IPS-NIHi11 (cell line): ENCODE measurements around the gene KLHL41.
"Not testable (repeated sequence)": the region's sequence is repeated elsewhere in the genome, so short reads cannot be mapped to it uniquely, and the experiment has no call there.

Experiments
- DNase-seq: peaks from one replicate; pipeline ENCODE4 v3.0.0; 2012; ENCODE audit warnings: mixed read lengths, low spot score

The KLHL41 gene

DNA sequence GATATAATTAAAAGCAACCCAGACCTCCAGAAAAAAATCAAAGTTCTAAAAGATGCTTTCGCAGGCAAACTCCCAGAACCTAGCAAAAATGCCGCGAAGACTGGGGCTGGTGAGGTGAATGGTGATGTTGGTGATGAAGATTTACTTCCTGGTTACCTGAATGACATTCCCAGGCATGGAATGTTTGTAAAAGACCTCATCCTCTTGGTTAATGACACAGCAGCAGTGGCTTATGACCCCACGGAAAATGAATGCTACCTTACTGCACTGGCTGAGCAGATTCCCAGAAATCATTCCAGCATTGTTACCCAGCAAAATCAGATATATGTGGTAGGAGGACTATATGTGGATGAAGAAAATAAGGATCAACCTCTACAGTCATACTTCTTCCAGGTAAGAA, 994 bp downstream of the KLHL41 start:
- no peak for DNase-seq

DNA sequence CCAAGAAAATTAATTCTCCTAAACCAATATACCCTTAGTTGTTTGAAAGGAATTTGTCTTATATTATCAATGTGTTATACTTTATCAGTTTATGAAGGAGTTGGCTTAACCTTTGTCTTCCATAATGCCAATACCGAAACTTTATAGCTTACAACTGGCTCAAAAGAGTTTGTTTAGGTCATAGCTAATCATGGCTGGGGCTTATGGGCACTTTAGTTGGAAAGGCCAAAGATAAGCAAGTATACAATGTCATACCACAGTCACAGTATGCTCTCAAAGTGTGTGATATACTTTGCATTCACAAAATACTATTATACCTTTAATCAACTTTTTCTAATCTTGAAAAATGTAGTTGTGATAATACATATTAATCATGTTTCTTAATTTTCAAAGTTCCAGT, 2.3 kb downstream of the KLHL41 start:
- no peak for DNase-seq

DNA sequence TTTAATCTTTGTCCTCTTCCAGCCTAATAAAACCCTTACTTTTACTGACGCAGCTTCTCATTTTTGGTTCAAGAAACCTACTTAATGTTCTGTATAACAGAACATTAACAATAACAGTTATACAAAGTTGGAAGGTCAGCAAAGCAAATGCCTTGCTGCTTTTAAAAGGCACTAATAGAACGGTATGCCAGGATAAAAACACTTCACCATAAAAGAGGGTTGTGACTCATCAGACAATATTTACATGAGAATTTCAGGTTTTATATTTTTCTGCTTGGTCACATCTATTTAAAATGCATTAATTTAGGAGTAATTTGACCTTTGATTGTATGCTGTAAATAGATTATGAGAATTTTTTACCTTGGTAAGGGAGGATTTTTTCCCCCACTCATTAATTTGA, 3.0 kb downstream of the KLHL41 start:
- no peak for DNase-seq

DNA sequence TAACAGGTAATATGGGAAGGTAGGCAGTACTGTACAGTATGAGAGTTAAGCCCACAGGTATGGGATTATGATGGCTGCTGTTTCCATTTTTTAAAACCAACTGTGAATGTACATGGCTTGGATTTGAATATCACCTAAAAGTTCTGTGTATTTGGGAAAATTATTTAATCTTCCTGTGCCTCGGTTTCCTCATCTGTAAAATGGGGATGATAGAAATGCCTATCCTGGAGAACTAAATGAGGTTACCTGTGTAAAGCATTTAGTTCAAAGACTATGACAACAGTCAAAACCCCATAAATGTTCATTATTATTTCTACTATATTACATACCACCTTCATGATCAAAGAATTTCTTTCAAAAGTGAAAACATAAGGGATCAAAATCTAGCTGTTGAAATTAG, 3.6 kb downstream of the KLHL41 start:
- DNase-seq = no peak

DNA sequence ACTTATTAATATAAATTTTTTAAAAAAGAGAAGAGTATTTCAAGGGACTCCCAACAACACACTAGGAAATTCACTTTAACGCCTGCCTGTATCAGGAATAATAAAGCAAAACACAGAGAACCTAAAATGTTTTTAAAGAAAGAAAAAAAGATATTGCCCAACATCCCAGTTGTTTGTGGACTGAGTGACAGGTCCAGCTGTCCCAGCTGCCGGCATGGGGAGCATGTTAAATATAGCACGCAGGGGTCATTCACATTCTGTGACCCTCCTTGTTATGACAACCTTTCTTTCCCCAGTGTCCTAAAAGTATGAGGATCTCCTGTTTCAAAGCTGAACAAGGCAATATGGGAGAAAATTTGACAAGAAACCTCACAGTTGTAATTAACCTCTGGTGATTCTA, 4.4 kb downstream of the KLHL41 start:
- no peak for DNase-seq

DNA sequence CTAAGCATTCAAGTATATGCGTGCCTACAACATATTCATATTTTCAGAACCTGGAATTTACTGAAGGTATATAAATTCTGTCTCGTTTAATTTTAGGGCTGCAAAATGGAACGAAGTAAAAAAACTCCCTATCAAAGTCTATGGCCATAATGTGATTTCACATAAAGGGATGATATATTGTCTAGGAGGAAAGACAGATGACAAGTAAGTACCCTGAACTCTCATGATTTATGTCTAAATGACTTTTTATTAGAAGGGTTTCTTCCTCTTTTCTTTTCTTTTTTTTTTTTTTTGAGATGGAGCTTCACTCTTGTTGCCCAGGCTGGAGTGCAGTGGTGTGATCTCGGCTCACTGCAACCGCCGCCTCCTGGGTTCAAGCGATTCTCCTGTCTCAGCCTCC, 5.3 kb downstream of the KLHL41 start:
- not testable (repeated sequence) for DNase-seq

DNA sequence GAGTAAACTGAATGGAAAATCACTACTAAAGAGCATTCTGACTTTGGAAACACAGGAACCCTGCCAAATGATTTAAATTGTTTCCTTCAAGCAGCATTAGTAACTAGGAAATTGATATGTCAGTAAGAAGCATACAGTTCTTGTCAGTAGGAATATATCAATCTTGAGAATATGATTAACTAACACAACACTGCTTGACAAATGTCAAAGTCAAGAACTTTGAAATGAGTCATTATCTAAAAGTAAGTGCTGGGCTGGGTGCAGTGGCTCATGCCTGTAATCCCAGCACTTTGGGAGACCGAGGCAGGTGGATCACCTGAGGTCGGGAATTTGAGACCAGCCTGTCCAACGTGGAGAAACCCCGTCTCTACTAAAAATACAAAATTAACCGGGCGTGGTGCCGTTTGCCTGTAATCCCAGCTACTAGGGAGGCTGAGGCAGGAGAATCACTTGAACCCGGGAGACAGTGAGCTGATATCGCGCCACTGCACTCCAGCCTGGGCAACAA, 7.0 kb downstream of the KLHL41 start:
- not testable (repeated sequence) for DNase-seq

DNA sequence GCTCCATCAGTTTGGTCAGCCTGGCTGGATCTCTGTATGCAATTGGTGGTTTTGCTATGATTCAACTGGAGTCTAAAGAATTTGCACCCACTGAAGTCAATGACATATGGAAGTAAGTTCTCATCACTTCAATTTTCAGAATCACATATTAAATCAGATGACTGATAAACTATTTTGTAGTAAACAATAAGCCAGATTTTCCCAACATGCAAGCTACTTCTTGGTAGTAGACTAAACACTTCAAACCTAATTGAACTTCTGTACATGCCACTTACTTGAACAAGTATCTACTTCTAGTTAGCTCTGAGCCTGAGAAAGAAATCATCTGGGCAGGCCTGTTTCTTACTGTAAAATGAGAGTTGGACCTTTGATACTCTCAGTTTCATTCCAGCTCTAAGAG, 11.4 kb downstream of the KLHL41 start:
- DNase-seq = no peak

DNA sequence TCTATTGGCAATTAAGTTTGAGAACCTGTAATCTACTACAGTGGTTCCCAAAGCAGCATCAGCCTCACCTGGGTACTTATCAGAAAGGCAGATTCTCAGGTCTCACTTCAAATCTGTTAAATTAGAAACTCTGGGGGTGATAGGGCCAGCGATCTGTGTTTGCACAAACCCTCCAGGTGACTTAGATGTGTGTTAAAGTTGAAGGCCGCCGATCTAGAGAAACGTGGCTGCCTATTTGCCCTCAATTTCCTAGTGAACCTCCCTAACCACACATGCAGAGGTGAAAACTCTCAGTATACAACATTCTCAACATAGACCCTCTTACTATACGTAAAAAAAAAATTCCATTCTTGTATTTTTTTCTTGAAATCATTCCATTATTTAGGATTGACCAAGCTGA, 14.2 kb downstream of the KLHL41 start:
- DNase-seq = no peak

DNA sequence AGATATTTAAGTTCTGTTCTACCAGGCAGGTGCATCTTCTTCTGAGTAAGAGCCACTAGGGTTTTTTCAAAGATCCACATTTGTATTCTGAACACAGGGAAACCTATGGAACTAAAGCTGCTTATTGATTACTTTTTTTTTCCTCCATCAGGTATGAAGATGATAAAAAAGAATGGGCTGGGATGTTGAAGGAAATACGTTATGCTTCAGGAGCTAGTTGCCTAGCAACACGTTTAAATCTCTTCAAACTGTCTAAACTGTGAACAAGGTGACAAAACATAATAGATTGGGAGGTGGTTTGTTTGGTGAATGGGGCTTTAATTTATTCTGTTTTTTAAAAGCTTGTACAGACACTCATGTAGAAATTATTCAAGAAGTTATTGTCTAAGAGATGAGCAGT, 15.9 kb downstream of the KLHL41 start:
- DNase-seq = no peak

DNA sequence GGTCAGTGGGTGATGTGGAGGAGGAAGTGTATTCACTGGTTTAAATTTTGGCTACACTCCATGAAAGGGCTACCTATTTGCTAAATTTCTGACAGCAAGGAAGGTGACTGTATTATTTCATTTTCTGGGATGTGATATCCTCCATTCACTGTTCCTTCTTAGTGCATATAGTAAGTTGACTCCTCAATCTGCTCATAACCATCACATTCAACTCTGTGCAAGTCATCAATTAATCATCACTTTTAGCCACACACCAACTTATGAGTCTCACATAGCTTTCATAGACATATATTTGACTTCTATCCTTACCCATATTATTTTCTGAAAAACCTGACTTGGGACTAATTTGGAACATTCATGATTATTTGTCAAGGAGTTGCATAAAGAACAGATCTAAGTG, 16.9 kb downstream of the KLHL41 start:
- DNase-seq = no peak

DNA sequence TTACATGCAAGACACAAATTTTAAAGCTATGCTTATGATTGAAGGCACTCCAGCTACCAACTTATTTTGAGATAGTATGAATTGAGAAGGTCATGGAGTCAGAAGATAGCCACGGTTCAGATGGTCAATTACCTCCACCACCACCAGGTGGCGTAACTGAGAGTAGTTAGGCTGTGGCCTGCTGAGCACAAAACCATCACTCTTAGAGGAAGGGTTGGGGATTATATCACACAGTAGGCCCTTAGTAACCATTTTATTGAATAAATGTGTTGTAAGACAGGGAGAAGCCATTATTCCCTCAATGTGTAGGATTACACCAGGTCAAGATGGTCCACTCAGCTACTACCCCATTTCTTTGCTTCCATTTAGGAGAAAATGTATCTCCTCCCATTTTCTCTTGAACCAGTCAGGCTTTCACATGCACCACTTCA, 18.8 kb downstream of the KLHL41 start:
- DNase-seq = peak; percentile 71

DNA sequence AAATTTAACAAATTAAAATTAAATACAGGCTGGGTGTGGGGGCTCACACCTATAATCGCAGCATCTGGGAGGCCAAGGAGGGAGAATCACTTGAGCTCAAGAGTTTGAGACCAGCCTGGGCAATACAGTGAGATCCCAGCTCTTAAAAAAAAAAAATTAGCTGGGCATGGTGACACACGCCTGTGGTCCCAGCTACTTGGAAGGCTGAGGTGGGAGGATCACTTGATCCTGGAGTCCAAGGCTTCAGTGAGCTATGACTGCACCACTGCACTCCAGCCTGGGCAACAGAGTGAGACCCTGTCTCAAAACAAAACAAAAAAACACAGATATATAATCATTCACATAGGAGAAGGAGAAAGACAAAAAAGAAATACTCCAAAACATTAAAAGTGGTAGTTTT, 30.0 kb downstream of the KLHL41 start:
- not testable (repeated sequence) for DNase-seq

DNA sequence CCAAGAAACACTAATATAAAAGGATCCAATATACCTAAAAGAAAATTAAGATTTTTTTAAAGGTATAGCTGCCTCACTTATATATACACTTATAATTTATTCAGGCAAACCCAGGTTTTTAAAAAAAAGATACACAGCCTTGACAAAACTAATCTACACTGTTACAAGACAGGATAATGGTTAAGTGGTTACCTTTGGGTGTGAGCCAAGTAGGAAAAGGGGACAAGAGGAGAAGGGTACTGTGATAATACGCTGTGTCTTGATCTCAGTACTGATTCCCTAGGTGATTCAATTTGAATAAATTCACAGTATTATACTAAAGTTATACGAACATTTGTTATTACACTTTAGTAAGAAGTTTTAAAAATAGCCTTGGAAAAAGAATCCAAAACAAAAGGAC, 30.6 kb downstream of the KLHL41 start:
- no peak for DNase-seq

DNA sequence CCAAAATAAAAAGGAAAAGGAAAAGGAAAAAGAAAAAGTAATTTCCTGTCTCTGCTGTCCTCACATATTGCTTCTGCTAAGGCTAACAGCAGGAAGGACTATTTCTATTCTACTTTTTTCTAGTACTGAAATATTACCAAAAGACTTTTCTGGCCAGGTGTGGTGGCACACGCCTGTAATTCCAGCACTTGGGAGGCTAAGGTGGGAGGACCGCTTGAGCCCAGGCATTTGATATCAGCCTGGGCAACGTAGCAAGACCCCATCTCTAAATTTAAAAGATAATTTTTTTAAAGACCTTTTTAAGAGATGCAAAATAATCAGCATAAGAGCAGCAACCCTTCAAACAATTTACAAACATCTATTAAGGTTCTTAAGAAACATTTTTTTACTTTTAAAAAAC, 32.9 kb downstream of the KLHL41 start:
- no peak for DNase-seq

DNA sequence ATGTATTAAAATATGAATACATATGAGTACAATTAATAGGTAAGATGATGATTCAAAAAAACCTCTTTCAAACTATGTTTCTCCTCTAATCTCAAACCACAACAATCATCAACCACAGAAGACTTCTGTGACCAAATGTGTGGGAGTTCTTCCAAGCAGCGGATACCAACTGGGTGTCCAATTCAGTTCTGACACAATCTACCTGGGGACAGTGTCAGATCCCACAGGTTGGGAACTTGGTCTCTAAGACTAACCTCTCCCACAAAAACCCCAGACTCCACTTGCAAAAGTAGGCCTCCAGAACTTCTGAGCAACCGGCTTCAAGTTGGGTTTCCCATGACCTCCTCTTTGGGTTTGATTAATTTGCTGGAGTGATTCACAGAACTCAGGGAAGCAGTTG, 37.3 kb downstream of the KLHL41 start:
- no peak for DNase-seq

DNA sequence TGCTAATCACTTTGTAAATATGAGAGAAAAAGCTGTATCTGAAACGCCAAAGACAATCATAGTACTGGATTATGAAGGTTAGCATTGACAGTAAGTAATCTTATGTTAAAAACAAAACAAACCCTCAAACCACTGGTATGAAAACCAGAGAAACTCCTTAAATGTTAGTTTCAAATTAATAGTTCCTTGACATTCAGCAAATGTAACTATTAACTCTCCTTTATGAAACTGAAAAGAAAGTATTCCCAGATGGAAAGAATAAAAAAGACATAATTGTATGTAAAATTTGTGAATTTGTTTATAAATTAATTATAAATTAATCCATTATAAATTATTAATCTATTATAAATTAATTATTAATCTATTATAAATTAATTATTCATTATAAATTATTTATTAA, 51.9 kb downstream of the KLHL41 start:
- no peak for DNase-seq

DNA sequence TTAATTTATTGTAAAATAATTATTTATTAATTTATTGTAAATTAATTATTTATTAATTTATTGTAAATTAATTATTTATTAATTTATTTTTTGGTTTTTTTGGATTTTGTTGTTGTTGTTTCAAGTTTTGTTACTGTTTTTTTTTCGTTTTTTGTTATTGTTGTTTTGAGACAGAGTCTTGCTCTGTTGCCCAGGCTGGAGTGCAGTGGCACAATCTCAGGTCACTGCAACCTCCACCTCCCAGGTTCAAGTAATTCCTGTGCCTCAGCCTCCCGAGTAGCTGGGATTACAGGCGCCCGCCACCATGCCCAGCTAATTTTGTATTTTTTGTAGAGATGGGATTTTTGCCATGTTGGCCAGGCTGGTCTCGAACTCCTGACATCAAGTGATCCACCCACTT, 52.6 kb downstream of the KLHL41 start:
- DNase-seq = not testable (repeated sequence)

DNA sequence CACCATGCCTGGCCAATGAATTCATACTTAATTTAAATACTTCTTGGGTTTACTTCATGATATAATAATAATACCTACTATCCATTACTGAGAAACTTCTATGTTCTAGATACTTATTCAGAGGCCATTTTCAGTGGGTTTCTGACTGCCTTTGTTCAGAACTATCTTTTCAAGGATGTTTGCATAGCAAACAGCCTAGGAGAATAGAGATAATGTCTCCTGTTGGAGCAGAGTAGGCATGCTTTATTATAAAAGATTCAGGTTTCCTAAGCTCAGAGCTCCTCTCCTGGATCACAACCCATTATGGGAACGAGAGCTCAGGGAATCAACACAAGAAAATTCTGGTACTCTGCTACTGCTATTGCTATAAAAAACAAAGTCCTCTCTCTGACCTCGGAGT, 53.0 kb downstream of the KLHL41 start:
- DNase-seq = no peak

DNA sequence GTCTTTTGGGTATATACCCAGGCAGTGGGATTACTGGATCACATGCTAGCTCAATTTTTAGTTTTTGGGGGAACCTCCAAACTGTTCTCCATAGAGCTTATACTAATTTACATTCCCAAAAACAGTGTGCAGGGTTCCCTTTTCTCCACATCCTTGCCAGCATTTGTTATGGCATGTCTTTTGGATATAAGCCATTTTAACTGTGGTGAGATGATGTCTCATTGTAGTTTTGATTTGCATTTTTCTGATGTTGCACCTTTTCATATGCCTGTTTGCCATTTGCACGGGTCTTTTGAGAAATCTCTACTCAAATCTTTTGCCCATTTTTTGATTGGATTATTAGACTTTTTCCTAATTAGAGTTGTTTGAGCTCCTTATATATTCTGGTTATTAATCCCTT, 56.2 kb downstream of the KLHL41 start:
- no peak for DNase-seq

DNA sequence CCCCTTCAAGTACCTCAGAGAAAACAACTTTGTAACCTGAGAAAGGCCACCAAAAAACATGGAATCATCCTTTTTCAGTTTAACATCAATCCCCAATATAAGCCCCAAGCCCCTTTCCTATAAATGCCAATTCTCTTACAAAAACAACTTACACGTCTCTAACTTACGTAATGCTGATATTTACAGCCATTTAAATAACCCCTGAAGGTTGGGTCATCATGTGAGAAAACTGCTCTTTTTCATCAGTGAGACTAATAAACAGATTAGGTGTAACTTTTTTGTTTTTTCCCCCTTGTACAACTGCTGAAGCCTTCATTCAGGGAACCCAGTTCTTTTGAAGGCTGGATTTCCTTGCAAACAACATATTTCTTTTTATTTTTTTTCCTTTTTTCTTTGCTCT, 60.4 kb downstream of the KLHL41 start:
- DNase-seq = no peak

DNA sequence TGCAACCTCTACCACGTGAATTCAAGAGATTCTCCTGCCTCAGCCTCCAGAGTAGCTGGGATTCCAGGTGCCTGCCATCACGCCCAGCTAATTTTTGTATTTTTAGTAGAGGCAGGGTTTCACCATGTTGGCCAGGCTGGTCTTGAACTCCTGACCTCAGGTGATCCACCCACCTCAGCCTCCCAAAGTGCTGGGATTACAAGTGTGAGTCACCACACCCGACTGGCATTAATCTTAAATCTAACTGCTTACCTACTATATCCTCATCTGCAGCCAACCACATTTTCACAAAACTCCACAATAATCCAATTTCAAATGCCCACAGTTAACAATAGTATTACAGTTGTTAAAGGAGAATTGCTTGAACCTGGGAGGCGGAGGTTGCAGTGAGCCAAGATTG, 61.2 kb downstream of the KLHL41 start:
- not testable (repeated sequence) for DNase-seq

DNA sequence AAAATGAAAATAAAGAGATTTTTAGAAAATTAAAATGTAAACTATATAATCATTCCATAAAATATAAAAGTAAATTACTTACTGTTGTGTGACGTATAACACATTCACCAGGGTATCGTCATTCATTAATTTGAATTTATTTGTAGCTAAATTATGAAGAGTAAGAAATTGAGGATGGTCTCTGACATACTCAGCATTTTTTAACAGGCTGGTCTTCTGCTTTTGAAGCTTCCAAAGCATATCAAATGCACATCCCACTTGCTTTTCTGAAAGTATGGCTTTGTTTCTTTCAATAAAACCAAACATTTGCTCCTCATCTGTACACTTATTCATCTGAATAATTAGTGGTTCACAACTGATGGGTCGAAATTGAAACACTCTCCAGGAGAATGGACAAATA, 62.1 kb downstream of the KLHL41 start:
- DNase-seq = no peak

DNA sequence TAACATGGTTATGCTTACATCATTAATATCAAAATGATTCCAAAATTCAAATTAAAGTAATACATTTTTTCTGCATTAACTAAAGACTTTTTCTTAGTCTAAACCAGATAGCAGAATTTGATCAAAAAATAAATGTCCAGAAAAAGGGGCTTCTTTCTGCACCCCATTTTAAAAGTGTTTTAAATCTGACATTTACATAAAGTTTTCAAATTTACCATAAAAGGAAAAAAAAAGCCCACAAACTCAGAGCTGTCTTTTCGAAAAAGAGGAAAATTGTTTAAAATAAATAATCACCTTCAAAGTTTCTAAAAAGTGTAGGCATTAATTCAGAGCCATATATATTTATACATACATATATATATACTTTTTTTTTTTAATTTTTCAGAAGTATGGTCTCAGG, 62.7 kb downstream of the KLHL41 start:
- DNase-seq = no peak

DNA sequence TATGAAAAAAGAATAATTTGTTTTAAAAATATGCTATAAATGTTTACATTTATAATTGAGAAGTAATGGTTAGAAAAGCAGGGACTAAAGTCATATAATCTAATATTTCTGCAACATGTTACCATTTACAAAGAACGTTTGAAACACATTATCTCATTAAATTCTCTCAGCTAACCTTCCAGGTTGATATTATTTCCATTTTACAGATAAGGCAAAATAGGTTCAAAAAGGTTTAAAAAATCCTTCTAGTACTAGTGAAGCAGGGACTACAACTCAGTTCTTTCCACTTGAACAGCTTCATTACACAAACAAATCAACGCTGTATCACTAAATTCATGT, 63.3 kb downstream of the KLHL41 start:
- no peak for DNase-seq
